ENCODE data around the gene IMPDH1. TPM values are rescaled to one million over a fixed set of nuclear protein-coding genes. Genes with fewer than 3 reads are reported as not detected.

Gene IMPDH1
- total and polyA plus RNA-seq, 9 of the 15 experiments (the other 6 are each of a cell fraction or from before 2014, with no cell fraction given), result 0.80 to 118 (median 64.3) TPM

DNA sequence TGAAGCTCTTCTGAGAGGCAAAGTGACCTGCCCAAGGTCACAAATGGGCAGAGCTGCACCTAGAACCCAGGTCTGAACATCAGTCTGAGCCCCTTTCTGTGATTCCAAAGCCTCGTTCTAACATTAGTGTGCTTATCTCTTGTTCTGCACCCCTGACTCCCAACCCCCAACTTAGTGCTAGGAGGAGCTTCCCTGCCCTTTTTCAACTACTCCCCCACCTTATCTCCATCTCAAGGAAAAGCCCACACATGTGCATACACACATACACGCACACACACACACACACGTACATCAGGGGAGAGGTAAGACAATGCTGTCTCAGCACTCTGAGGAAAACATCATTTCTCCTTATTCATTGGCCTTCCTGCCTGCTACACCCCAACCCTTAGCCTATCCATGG lies 56.6 kb downstream of the IMPDH1 start (continued):
- TF ChIP-seq MAZ (CRISPR knock-in tag; conservative IDR thresholded peaks at IDR 0.05 in 1 of 2, IDR thresholded peaks at IDR 0.05 in 1 of 2) (0 out of 4 replicates have a peak, but pooled peaks of 1 of the 2 experiments have one; percentile 26), NCOR1 (IDR thresholded peaks at IDR 0.05) (peak; percentile 57), SMARCA5 (IDR thresholded peaks at IDR 0.05) (0 out of 2 replicates have a peak, but pooled peaks have one; percentile 22), ZNF76 (CRISPR knock-in tag; IDR thresholded peaks at IDR 0.05; ENCODE audit: borderline replicate concordance) (no peak), ZNF165 (CRISPR knock-in tag; IDR thresholded peaks at IDR 0.05; ENCODE audit: borderline replicate concordance) (no peak), PHF20 (IDR thresholded peaks at IDR 0.05; ENCODE audit: partially characterized antibody) (peak; percentile 65), RBM34 (IDR thresholded peaks at IDR 0.05; ENCODE audit: borderline replicate concordance, insufficient read depth, low read length) (no peak), ZNF24 (IDR thresholded peaks at IDR 0.05) (no peak), BMI1 (IDR thresholded peaks at IDR 0.05; ENCODE audit: low read length) (no peak), CBFA2T3 (IDR thresholded peaks at IDR 0.05) (peak; percentile 85), MCM5 (IDR thresholded peaks at IDR 0.05; ENCODE audit: low read depth) (no peak), SOX6 (IDR thresholded peaks at IDR 0.05) (0 out of 2 replicates have a peak, but pooled peaks have one; percentile 57)
- TF ChIP-seq, protein P1, sequence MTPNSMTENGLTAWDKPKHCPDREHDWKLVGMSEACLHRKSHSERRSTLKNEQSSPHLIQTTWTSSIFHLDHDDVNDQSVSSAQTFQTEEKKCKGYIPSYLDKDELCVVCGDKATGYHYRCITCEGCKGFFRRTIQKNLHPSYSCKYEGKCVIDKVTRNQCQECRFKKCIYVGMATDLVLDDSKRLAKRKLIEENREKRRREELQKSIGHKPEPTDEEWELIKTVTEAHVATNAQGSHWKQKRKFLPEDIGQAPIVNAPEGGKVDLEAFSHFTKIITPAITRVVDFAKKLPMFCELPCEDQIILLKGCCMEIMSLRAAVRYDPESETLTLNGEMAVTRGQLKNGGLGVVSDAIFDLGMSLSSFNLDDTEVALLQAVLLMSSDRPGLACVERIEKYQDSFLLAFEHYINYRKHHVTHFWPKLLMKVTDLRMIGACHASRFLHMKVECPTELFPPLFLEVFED (CRISPR knock-in tag; conservative IDR thresholded peaks at IDR 0.05), result peak; percentile 84; the same call in 1 of the 2 replicates
- TF ChIP-seq, protein P2, sequence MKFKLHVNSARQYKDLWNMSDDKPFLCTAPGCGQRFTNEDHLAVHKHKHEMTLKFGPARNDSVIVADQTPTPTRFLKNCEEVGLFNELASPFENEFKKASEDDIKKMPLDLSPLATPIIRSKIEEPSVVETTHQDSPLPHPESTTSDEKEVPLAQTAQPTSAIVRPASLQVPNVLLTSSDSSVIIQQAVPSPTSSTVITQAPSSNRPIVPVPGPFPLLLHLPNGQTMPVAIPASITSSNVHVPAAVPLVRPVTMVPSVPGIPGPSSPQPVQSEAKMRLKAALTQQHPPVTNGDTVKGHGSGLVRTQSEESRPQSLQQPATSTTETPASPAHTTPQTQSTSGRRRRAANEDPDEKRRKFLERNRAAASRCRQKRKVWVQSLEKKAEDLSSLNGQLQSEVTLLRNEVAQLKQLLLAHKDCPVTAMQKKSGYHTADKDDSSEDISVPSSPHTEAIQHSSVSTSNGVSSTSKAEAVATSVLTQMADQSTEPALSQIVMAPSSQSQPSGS (CRISPR knock-in tag; IDR thresholded peaks at IDR 0.05), result no peak
- TF ChIP-seq, protein P3, sequence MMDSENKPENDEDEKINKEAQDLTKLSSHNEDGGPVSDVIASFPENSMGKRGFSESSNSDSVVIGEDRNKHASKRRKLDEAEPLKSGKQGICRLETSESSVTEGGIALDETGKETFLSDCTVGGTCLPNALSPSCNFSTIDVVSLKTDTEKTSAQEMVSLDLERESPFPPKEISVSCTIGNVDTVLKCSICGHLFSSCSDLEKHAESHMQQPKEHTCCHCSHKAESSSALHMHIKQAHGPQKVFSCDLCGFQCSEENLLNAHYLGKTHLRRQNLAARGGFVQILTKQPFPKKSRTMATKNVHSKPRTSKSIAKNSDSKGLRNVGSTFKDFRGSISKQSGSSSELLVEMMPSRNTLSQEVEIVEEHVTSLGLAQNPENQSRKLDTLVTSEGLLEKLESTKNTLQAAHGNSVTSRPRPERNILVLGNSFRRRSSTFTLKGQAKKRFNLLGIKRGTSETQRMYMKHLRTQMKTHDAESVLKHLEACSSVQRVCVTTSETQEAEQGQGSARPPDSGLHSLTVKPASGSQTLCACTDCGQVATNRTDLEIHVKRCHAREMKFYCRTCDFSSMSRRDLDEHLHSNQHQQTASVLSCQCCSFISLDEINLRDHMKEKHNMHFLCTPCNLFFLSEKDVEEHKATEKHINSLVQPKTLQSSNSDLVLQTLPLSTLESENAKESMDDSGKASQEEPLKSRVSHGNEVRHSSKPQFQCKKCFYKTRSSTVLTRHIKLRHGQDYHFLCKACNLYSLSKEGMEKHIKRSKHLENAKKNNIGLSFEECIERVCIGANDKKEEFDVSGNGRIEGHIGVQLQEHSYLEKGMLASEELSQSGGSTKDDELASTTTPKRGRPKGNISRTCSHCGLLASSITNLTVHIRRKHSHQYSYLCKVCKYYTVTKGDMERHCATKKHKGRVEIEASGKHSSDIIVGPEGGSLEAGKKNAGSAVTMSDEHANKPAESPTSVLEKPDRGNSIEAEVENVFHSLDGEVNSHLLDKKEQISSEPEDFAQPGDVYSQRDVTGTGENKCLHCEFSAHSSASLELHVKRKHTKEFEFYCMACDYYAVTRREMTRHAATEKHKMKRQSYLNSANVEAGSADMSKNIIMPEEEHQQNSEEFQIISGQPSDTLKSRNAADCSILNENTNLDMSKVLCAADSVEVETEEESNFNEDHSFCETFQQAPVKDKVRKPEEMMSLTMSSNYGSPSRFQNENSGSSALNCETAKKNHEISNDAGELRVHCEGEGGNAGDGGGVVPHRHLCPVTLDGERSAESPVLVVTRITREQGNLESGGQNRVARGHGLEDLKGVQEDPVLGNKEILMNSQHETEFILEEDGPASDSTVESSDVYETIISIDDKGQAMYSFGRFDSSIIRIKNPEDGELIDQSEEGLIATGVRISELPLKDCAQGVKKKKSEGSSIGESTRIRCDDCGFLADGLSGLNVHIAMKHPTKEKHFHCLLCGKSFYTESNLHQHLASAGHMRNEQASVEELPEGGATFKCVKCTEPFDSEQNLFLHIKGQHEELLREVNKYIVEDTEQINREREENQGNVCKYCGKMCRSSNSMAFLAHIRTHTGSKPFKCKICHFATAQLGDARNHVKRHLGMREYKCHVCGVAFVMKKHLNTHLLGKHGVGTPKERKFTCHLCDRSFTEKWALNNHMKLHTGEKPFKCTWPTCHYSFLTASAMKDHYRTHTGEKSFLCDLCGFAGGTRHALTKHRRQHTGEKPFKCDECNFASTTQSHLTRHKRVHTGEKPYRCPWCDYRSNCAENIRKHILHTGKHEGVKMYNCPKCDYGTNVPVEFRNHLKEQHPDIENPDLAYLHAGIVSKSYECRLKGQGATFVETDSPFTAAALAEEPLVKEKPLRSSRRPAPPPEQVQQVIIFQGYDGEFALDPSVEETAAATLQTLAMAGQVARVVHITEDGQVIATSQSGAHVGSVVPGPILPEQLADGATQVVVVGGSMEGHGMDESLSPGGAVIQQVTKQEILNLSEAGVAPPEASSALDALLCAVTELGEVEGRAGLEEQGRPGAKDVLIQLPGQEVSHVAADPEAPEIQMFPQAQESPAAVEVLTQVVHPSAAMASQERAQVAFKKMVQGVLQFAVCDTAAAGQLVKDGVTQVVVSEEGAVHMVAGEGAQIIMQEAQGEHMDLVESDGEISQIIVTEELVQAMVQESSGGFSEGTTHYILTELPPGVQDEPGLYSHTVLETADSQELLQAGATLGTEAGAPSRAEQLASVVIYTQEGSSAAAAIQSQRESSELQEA (IDR thresholded peaks at IDR 0.05; ENCODE audit: low read depth), result no peak
- TF ChIP-seq, protein P4, sequence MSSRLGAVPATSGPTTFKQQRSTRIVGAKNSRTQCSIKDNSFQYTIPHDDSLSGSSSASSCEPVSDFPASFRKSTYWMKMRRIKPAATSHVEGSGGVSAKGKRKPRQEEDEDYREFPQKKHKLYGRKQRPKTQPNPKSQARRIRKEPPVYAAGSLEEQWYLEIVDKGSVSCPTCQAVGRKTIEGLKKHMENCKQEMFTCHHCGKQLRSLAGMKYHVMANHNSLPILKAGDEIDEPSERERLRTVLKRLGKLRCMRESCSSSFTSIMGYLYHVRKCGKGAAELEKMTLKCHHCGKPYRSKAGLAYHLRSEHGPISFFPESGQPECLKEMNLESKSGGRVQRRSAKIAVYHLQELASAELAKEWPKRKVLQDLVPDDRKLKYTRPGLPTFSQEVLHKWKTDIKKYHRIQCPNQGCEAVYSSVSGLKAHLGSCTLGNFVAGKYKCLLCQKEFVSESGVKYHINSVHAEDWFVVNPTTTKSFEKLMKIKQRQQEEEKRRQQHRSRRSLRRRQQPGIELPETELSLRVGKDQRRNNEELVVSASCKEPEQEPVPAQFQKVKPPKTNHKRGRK (tag; IDR thresholded peaks at IDR 0.05), result no peak
